ENCODE results near the gene FAF1.

The FAF1 gene

DNA sequence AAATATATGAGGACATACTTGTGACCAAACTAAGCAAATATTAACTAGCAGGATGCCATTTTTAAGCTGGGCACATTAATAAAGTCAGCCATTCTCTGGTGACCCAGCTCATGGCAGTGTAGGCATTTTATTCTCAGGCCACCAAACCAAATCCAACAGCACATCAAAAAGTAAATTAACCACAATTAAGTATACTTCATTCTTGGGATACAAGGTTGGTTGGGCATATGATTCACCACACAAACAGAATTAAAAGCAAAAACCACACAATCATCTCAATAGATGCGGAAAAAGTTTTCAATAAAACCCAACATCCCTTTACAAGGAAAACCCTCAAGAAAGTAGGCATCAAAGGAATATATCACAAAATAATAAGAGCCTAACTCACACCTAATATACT is 101.3 kb downstream of the FAF1 start:
- ChIA-PET POLR2A (no interaction called here), CTCF (interaction anchor here (0.9 to 3.0 kb wide), 3 partner anchors 12 to 332 kb away, joined by 4 to 16 read pairs (median 5); no protein-coding TSS in a partner anchor)
- TF ChIP-seq, protein P1, sequence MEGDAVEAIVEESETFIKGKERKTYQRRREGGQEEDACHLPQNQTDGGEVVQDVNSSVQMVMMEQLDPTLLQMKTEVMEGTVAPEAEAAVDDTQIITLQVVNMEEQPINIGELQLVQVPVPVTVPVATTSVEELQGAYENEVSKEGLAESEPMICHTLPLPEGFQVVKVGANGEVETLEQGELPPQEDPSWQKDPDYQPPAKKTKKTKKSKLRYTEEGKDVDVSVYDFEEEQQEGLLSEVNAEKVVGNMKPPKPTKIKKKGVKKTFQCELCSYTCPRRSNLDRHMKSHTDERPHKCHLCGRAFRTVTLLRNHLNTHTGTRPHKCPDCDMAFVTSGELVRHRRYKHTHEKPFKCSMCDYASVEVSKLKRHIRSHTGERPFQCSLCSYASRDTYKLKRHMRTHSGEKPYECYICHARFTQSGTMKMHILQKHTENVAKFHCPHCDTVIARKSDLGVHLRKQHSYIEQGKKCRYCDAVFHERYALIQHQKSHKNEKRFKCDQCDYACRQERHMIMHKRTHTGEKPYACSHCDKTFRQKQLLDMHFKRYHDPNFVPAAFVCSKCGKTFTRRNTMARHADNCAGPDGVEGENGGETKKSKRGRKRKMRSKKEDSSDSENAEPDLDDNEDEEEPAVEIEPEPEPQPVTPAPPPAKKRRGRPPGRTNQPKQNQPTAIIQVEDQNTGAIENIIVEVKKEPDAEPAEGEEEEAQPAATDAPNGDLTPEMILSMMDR (IDR thresholded peaks at IDR 0.05; ENCODE audit: control extremely low read depth, extremely low read depth, low read depth, missing control alignments): no peak
- no peak for DNase-seq (ENCODE audit: extremely low spot score)

DNA sequence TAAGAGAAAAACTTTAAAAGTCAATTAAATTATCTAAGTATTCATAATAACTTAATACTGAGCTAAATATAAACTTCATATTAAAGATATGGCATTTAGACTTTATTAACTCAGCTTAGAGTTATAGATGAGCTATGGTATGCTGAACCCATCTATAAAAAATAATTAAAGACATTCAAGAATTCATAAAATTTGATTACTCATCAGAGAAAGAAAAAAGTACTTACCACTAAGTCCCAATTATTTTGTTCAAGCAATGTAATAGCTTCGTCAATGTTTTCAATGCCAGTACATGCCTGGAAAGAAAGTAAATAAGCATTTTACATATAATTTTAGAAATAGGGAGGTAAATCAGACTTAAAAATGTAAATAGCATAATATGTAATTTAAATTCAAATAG is 102.4 kb downstream of the FAF1 start:
- no peak for DNase-seq (ENCODE audit: extremely low spot score)
- ChIA-PET POLR2A (no interaction called here), CTCF (interaction anchor here (1.0 to 3.0 kb wide), 4 partner anchors 14 to 333 kb away, joined by 3 to 16 read pairs (median 4); no protein-coding TSS in a partner anchor)
- TF ChIP-seq, protein P1 (IDR thresholded peaks at IDR 0.05; ENCODE audit: control extremely low read depth, extremely low read depth, low read depth, missing control alignments): no peak

DNA sequence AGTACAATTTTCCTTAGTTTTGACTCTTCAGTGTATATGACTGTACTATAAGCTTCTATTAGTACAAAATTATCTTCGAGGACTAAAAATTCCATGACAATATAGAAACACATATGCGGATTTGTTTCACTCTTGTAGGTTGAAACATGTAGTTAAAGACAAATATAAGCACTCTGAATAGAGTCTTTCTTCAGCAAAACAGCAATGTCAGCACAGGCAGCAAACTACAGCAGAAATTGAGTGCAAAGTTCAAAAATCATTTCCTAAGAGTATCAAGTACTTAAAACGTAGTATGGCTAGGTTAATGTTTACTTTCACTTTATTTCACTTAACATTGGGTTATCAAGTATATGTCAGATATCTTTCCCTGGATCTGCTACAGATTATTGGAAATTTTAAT is 106.7 kb downstream of the FAF1 start:
- no peak for DNase-seq (ENCODE audit: extremely low spot score)
- ChIA-PET POLR2A (no interaction called here), CTCF (interaction anchor here (1.5 kb wide), 1 partner anchor 20 kb away, joined by 6 read pairs; no protein-coding TSS in a partner anchor)
- TF ChIP-seq, protein P1 (IDR thresholded peaks at IDR 0.05; ENCODE audit: control extremely low read depth, extremely low read depth, low read depth, missing control alignments): no peak

DNA sequence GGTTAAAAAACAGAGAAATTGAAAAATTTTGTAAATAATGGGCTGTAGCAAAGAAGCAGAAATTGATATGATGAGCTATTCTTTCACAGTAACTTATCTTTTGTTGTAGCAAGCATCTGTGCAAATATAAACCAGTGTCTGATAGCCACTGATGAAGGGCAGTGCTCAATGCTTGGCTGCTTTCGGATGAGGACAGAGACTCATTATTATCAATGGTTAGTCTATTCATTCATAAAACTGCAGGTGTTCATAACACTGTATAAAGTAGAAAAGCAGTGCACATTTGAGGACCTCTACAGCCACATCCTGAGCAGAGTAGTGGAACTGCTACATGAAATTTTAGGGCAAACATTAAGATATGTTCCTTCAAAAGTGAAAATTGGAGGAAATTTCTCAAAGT is 107.2 kb downstream of the FAF1 start:
- ChIA-PET POLR2A (no interaction called here), CTCF (interaction anchor here (1.5 kb wide), 1 partner anchor 21 kb away, joined by 6 read pairs; no protein-coding TSS in a partner anchor)
- DNase-seq (ENCODE audit: extremely low spot score): no peak
- TF ChIP-seq, protein P1 (IDR thresholded peaks at IDR 0.05; ENCODE audit: control extremely low read depth, extremely low read depth, low read depth, missing control alignments): no peak

- DNase-seq (ENCODE audit: extremely low spot score): no peak
- CTCF ChIA-PET: interaction anchor here (1.2 kb wide), 1 partner anchor 337 kb away, joined by 3 read pairs; no protein-coding TSS in a partner anchor
- POLR2A ChIA-PET: no interaction called here
- TF ChIP-seq, protein P1 (IDR thresholded peaks at IDR 0.05; ENCODE audit: control extremely low read depth, extremely low read depth, low read depth, missing control alignments): no peak
Measured at GRCh38 chr1:50851466-50851865, 108.6 kb downstream of the FAF1 start.

- TF ChIP-seq, protein P1 (IDR thresholded peaks at IDR 0.05; ENCODE audit: control extremely low read depth, extremely low read depth, low read depth, missing control alignments): no peak
- CTCF ChIA-PET: interaction anchor here (1.2 to 1.9 kb wide), 3 partner anchors 21 to 338 kb away, joined by 3 to 9 read pairs (median 4); no protein-coding TSS in a partner anchor
- POLR2A ChIA-PET: no interaction called here
- no peak for DNase-seq (ENCODE audit: extremely low spot score)
Measured at GRCh38 chr1:50851034-50851433, 109.0 kb downstream of the FAF1 start.

All from GM10248 (cell line).